ENCODE measurements around the gene INKA2.

The INKA2 gene

DNA sequence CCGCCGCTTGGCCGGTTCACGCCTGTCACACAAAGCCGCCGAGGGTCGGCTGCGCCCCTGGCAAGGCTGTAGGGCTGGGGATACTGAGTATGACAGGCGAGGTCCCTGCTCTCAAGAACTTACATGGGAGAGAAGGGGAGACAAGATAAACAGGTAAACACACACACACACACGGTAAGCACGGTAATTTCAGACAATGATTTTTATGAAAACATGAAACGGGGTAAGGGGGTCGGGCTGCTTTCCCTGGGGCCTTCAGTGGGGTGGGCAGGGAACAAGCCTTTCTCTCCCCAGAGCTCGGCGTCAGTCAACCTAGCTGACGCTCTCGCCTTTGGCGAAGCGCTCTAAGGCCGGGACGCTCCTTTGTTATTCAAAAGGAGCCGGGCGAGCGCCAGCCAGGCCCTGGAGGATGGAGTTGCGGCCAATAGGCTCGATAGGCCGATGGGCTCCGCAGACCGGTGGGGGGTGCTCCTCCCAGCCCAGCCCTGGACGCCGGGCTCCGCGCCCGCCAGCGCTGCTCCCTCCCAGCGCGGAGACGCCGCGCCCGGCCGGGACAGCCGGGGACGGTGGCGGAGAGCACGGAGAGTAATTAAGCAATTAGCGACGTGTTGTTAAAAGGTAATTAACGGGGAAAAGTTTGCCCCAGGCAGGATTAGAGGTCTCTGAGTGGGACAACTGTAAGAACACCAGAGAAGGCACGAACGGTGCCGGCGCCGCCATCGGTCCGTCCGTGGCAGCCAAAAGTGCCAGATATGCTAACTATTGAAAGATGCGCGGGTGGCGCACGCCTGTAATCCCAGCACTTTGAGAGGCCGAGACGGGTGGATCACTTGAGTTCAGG is 950 bp upstream of the INKA2 start:
- no peak for TF ChIP-seq CTCF (IDR thresholded peaks at IDR 0.05; ENCODE audit: low read depth, low read length, missing control alignments)
- peak overlapping the region; percentile 54 for H3K4me3 ChIP-seq (replicated peaks; ENCODE audit: low read depth, low read length)
- no peak for DNase-seq (ENCODE audit: extremely low read depth, low read depth)

GRCh38 chr1:111738436-111739193 is 580 bp downstream of the INKA2 start:
- no peak for TF ChIP-seq CTCF (IDR thresholded peaks at IDR 0.05; ENCODE audit: low read depth, low read length, missing control alignments)
- DNase-seq (ENCODE audit: extremely low read depth, low read depth) = no peak

DNA sequence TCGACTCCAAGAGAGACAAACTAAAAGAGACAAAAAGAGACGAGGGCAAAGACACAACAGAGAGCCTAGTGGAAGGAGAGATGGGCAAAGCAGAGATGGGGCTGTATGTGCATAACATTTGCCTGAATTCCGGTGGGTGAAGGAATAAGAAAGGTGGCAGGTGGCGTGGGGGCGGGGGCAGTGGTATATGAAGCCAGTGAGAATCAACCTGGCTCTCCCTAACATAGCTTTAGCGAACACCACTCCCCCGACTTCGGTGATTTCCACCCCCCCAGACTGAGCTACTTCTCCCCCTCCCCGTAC is 1.1 kb downstream of the INKA2 start:
- TF ChIP-seq CTCF (IDR thresholded peaks at IDR 0.05; ENCODE audit: low read depth, low read length, missing control alignments) = no peak
- H3K4me3 ChIP-seq (replicated peaks; ENCODE audit: low read depth, low read length) = peak overlapping the region; percentile 54
- no peak for DNase-seq (ENCODE audit: extremely low read depth, low read depth)

More at GRCh38 chr1:111738436-111739193, 580 bp downstream of the INKA2 start:
- peak overlapping the region; percentile 54 for H3K4me3 ChIP-seq (replicated peaks; ENCODE audit: low read depth, low read length)

- no peak for TF ChIP-seq CTCF (IDR thresholded peaks at IDR 0.05; ENCODE audit: low read depth, low read length, missing control alignments)
- no peak for DNase-seq (ENCODE audit: extremely low read depth, low read depth)
- H3K4me3 ChIP-seq (replicated peaks; ENCODE audit: low read depth, low read length) = peak overlapping the region; percentile 54
These were observed 1.7 kb downstream of the INKA2 start for GRCh38 chr1:111737216-111738132.

GRCh38 chr1:111736548-111737215 is 2.5 kb downstream of the INKA2 start:
- TF ChIP-seq CTCF (IDR thresholded peaks at IDR 0.05; ENCODE audit: low read depth, low read length, missing control alignments) = no peak
- no peak for DNase-seq (ENCODE audit: extremely low read depth, low read depth)
- no peak overlapping the region for H3K4me3 ChIP-seq (replicated peaks; ENCODE audit: low read depth, low read length)
